Fibroblast of the aortic adventitia (primary cell): Measurements from ENCODE around the gene AHCYL1. TPM values are rescaled to one million over a fixed set of nuclear protein-coding genes. Genes with fewer than 3 reads are reported as not detected.

Experiments used
- DNase-seq: peaks from one replicate; pipeline ENCODE4 v3.0.0-alpha.2; 2010; ENCODE audit warnings: low read depth
- H3K4me3 ChIP-seq: 2 replicates; pipeline ENCODE4 v1.5.1; 2011; ENCODE audit warnings: low read depth, mild to moderate bottlenecking, control low read depth, low read length, moderate library complexity
- total RNA-seq: library from RNA; depleted of rRNA; stranded (reverse); fragments of >200 nt; gene quantifications from 2 replicates; pipeline ENCODE4 v1.2.3, GENCODE V29; 2012; ENCODE audit warnings: low replicate concordance
- TF ChIP-seq, protein P1 (sequence below): IDR thresholded peaks from 2 replicates; pipeline ENCODE4 v1.5.1; 2011; ENCODE audit warnings: mild to moderate bottlenecking, low read length, control low read depth, inconsistent platforms; ENCODE audit not compliant: insufficient read depth

Gene AHCYL1
- total RNA-seq, 1 donor, result 48.5 TPM

DNA sequence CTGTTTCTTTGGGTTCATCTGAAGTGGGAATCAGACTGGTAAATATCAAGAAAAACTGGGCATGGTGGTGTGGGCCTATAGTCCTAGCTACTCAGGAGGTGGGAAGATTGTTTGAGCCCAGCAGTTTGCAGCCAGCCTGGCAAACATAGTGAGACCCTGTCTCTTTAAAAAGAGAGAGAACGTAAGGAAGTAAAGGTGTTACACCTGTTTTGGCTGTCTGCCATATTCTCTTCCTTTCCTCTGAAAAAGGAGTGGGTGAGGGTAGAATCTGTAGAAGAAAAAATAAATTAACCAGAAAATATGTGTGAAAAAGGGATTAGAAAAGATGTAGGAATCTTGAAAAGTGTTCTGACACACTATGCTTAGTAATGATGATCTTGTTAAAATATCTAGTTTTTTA lies 20.0 kb downstream of the AHCYL1 start:
- H3K4me3 ChIP-seq, result peak overlapping the region; percentile 49
- no peak for DNase-seq
- TF ChIP-seq, protein P1, sequence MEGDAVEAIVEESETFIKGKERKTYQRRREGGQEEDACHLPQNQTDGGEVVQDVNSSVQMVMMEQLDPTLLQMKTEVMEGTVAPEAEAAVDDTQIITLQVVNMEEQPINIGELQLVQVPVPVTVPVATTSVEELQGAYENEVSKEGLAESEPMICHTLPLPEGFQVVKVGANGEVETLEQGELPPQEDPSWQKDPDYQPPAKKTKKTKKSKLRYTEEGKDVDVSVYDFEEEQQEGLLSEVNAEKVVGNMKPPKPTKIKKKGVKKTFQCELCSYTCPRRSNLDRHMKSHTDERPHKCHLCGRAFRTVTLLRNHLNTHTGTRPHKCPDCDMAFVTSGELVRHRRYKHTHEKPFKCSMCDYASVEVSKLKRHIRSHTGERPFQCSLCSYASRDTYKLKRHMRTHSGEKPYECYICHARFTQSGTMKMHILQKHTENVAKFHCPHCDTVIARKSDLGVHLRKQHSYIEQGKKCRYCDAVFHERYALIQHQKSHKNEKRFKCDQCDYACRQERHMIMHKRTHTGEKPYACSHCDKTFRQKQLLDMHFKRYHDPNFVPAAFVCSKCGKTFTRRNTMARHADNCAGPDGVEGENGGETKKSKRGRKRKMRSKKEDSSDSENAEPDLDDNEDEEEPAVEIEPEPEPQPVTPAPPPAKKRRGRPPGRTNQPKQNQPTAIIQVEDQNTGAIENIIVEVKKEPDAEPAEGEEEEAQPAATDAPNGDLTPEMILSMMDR, result no peak

DNA sequence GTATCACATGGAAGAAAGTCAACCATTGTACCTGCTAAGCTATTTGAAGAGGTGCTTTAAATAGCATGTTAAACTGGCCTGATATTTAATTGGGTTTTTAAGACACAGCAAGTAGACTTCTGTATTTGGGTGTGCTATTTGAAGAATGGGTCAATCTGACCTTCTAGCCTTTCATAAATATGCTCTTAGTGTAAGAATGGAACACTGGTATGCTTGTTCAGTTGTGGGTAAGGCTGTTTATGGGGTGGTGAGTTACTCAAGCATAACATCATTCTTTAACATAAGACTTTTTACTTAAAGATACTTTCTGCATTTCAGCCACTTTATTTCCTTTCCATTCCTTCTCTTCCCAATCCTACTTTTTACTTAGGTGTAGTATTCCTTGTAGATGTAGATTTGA lies 21.4 kb downstream of the AHCYL1 start:
- H3K4me3 ChIP-seq, result no peak overlapping the region
- DNase-seq, result no peak

DNA sequence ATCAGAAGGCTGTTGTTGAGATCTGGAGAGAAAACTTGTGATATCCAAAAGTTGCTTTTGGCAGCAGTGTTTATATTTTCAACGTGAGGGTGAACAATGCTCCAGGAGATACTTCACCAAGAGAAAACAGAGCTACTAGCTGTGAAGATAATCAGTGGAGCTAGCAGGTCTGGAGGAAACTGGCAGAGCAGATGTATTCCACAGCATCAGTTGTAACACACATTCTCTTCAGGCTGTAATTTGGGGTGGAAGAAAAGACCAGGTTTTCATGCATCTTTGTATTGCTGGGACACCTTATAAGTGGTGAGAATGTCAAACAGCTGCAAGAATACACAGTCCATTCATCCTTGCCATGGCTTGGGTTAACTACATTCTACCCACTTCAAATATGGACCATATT lies 22.0 kb downstream of the AHCYL1 start:
- H3K4me3 ChIP-seq, result no peak overlapping the region
- no peak for DNase-seq
- TF ChIP-seq, protein P1, result no peak

More for the DNA sequence above, 21.4 kb downstream of the AHCYL1 start:
- TF ChIP-seq, protein P1, result no peak

DNA sequence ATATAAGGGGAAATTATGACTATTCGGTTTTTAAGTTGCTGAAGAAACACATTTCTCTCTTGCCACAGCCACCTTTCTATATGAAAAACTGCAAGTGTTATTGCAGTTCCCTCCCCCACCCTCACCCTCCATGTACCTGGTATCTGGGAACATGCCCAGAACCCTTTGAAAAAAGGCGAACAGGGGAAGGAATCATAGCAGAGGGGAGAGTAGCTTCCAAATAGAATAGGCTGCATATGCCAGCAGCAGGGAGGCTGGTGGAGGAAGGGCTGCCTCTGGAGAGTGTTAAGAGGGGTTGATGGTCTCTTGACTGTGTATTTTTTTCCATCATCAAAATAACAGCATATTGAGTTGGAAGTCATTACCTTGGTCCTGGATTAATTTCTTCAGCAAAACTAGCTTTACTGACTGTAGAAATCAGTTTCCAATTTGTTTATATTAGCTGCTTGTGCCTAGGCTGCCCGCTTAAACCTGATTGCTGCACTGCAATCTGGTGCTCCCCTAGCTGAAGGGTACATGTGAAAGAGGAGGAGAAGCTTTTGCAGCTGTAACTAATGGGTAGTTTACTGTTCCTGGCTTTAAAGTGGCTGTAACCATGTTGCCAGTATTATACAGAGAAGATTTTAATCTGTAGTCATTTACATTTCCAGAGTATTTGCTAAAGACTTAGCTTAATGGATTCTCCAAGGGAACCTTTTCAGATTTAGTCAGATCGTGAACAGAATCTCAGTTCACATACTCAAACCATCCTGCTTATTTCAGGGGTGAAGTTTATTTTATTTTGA lies 22.7 kb downstream of the AHCYL1 start:
- TF ChIP-seq, protein P1, result no peak
- DNase-seq, result no peak
- H3K4me3 ChIP-seq, result no peak overlapping the region

DNA sequence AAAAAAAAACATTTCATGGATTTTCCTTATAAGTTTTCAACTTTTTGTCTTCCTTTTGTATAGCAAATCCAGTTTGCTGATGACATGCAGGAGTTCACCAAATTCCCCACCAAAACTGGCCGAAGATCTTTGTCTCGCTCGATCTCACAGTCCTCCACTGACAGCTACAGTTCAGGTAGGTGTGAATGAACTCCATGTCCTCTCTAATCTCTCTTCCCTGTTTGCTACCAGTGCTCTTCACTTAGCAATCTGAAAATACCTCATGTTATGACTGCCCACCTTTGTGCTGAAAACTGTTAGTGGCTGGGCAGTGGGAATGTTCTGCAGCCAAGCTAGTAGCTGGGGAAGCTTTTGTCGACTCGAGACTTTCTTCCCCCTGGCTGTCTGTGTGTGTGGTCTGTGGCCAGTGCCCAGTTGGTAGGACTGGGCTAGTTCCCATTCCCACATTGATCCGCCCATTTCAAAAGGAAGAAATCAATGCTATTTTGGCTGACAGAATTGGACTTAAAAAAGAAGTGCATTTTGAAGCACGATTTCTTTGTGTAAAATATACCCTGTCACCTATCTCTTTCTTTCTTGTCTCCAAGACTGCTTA lies 24.5 kb downstream of the AHCYL1 start:
- DNase-seq, result no peak
- no peak overlapping the region for H3K4me3 ChIP-seq
- TF ChIP-seq, protein P1, result no peak

DNA sequence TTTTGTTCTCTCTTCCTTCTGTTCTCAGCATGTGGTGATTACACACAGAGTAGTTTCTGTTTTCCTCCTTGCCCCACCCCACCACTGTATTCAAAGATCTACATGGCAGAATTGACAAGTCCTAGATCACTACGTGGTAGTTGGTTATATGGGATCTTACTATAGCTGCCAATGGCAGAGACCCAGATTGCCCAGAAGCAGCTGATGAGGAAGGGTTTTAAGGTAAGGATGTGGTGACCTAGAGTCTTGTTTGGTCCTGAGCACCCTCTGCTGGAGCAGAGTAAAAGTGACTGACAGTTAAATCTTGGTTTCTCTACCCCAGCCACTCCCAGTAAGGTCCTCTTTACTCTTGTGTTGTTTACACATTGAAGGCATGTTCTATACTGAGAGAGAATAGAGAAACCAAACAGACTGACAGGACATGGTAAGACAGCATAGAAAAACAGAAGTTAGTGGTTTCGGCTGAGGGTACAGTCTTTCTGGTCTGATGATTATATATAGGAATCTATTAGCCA lies 27.0 kb downstream of the AHCYL1 start:
- DNase-seq, result peak; percentile 74
- TF ChIP-seq, protein P1, result peak; percentile 67
- H3K4me3 ChIP-seq, result no peak overlapping the region
